HG02623 (cell line): ENCODE results near the gene PLA2G5.

Experiments
- ATAC-seq: cut with Tn5 transposase; IDR thresholded peaks from one replicate; pipeline ENCODE4 v1.9.1; 2021; ENCODE audit warnings: moderate library complexity; ENCODE audit not compliant: unreplicated experiment

The PLA2G5 gene

DNA sequence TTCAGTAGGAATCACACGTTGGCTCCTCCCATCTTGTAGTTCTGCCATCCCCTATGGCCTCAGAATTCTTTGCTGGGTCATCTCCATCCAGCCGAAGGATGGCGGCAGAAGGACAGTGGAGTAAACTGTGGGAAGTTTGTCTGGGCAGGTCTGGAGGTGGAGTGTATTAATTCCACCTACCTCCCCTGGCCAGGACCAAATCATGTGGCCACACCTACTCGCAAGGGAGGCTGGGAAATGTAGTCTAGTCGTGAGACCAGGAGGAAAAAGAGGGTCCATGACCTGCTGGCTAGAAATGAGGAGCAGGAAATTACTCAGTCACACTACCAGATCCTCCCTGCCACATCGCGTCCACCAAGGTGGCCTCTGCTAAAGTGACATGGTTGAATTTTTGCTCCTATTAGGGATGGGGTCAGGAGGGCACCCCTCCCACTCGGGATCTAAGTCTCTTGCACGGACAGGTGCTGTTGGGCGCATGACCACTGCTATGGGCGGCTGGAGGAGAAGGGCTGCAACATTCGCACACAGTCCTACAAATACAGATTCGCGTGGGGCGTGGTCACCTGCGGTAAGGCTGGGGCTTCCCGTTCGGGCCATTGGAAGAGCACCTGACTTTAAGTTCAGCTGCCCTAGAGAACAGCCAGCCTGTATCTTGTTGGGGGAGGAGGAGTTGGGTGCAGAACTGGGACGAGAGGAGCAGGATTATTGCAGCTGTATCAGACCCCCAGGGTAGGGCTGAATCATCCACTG is 19.5 kb downstream of the PLA2G5 start:
- ATAC-seq, result no peak

DNA sequence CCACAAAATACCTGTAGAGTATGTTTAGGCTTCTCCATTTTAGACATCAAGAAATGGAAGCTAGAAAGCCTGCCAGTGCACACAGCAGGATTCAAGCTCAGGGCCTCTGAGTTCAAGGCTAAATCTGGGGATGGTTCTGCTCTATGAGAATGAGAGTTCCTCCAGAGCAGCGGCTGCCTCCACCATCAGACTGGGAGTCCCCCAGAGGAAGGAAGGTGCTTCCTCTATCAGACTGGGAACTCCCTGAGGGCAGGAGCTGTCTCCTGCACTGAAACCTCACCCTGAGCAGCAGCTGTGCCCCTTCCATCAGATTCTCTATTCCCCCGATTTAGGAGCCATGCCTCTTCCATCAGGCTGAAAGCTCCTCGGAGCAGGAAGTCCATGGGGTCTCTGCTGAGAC is 20.1 kb downstream of the PLA2G5 start:
- no peak for ATAC-seq

DNA sequence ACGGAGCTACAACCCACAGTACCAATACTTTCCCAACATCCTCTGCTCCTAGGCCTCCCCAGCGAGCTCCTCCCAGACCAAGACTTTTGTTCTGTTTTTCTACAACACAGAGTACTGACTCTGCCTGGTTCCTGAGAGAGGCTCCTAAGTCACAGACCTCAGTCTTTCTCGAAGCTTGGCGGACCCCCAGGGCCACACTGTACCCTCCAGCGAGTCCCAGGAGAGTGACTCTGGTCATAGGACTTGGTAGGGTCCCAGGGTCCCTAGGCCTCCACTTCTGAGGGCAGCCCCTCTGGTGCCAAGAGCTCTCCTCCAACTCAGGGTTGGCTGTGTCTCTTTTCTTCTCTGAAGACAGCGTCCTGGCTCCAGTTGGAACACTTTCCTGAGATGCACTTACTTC is 20.6 kb downstream of the PLA2G5 start:
- no peak for ATAC-seq

DNA sequence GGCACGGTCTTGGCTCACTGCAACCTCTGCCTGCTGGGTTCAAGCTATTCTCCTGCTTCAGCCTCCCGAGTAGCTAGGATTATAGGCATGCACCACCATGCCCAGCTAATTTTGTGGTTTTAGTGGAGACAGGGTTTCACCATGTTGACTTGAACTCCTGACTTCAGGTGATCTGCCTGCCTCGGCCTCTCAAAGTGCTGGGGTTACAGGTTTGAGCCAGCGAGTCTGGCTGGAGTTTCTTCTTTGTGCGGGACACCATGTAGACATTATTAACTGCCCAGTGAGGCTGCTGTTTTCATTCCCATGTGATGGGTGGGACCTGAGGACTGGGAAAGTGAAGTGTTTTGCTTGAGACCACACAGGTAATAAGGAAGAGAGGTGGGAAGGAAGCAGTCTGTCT is 23.3 kb downstream of the PLA2G5 start:
- ATAC-seq, result no peak

GRCh38 chr1:20093940-20094391 is 24.0 kb downstream of the PLA2G5 start:
- no peak for ATAC-seq

- no peak for ATAC-seq
Observed at GRCh38 chr1:20095564-20096434, 25.8 kb downstream of the PLA2G5 start.

- no peak for ATAC-seq
Observed at GRCh38 chr1:20096840-20097447, 26.9 kb downstream of the PLA2G5 start.

- no peak for ATAC-seq
Observed at GRCh38 chr1:20099533-20099932, 29.5 kb downstream of the PLA2G5 start.

DNA sequence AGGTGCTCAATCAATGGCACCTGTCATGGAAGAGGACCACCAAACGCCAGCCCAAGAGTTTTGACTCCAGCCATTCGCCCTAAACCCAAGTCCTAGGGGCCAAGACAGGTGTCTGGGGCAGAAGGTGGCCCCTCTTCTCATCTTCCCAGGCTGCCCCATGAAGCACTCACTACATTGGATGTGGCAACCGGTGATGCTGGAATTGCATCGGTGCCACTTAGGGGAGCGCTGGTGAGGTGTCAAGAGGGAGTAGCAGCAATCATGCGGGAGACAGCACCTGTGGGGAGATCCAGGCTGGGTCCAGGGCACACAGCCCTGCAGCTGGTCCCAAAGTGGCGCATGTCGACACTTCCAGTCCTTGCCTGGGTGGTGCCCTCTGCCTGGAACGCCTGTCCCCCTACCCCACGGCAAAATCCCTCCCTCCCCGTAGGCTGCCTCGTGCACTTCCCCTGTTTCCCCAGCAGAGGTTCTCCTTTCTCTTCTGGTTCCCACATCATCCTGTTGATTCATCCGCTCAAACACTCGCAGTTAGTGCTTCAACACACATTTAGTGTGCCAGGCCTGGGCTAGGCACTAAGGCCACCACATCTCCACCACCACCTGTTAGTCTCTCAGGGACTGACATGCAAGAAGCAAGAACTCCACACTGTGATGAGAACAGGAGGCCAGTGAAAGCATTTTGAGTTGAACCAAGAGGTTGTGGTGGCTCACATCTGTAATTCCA is 30.8 kb downstream of the PLA2G5 start:
- ATAC-seq, result no peak

DNA sequence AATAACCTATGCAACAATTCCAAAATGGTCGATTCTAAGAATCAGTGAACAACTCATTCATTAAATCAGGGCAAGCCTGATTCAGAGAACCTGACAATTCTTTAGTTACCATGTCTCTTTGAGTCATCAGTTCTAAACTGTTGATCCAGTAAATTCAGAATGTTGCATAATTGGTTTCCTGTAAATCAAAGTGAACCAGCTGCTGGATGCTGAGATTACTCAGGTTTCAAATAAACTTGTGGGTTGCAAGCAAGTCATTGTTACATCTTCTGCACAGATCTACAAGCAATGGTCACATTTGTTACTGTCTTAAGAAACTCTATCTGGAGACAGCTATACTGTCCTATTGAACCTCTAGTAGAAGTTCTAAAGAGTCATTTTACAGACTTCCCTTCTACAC is 32.9 kb downstream of the PLA2G5 start:
- ATAC-seq, result no peak

DNA sequence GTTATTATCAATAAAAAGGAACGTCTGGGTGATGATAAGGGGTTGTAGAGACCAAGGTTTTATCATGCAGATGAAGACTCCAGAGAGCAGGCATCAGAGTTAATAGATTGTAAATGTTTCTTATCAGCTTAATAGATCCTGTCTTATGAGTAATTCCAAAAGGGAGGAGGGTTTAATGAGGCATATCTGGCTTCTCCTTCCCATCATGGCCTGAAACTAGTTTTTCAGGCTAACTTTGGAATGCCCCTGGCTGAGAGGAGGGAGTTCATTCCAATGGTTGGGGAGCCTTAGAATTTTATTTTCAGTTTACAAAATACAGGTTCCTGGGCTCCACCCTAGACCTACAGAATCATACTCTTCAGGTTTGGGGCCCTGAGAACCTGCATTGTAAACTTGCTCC is 35.9 kb downstream of the PLA2G5 start:
- ATAC-seq, result no peak

GRCh38 chr1:20107351-20107750 is 37.4 kb downstream of the PLA2G5 start:
- ATAC-seq, result no peak

DNA sequence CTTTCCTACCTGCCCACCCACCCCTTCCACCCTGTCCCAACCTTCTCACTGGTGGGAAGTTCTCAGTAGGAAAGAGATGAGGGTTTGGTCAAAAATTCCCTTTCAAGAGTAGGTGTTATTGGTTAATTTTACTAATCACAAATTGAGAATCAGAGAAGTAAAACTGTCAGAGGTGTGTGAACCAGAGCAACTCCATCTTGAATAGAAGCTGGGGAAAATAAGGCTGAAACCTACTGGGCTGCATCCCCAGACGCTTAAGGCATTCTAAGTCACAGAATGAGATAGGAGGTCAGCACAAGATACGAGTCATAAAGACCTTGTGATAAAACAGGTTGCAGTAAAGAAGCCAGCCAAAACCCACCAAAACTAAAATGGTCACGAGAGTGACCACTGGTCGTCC is 37.8 kb downstream of the PLA2G5 start:
- no peak for ATAC-seq

DNA sequence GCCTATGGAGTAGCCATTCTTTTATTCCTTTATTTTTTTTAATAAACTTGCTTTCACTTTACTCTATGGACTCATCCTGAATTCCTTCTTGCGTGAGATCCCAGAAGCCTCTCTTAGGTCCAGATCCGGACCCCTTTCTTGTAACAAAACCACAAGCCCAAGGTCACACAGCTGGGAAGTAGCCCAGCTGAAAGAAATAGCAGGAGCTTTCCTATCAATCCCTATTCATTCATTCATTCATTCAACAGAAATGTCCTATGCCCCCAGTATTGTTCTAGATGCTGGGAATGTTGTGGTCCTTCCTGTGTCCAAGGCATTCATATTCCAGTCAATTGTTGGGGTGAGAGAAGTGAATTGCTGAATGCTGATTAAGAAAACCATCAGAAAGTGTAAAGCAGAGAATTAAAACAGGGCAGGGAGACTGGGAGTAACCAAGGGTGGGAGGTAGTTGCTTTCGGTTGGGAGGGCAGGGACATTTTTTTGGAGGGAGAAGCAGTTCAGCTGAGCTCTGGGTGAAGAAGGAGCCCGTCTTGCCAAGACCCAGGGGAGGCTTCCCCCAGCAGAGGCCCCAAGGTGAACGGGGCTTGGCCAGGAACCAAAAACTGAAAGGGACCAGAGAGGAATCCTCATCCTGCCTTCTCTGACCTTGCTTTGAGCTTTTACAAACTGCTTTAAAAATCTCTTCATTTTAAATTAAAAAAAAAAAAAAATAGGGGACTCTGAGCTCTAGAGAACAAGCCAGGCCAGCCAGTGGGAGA is 38.6 kb downstream of the PLA2G5 start:
- no peak for ATAC-seq

DNA sequence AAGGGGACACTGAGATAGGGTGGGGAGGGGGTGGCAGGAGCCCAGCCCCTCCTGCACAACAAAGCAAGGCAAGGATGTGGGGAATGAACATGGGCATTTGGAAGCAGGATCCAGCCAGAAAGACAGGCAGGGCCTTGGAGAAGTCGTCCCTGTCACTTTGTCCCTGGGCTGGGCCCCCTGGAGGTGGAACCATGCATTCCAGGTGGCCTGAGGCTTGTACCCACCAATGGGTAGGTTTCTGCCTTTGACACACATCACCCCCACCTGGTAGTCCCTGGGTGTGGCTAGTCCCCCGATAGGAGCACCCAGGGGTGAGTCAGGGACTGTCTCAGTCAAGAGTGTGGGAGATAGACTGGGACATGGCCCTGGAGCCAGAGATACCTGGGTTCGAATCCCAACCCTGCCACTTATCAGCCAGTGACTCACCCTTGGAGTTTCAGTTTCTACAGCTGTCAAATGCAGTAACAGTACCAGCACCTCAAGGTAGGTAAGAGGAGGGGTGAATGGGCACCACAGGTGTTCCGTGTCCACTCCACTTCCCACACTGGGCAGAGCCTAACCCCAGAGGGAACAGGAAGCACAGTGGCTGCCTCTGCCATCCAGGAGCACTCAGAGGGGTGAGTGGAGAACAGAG is 39.3 kb downstream of the PLA2G5 start:
- no peak for ATAC-seq

DNA sequence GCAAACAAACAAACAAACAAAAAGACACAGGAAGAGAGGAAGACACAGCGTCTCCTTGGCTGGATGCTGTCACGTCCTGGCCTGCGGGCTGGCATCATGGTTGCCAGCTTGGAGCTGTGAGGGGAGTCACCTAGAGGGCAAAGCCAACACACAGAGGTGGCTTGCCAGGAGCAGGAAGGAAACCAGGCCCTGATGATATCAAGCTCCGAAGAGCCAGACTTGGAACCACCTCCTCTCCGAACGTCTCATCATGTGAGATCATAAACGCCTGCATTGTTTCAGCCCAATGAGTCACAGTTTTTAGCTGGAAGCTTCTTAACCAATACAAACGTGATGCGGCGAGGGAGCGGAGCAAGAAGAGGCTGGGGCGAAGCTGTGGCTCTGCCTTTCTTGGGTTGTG is 40.7 kb downstream of the PLA2G5 start:
- ATAC-seq, result no peak

DNA sequence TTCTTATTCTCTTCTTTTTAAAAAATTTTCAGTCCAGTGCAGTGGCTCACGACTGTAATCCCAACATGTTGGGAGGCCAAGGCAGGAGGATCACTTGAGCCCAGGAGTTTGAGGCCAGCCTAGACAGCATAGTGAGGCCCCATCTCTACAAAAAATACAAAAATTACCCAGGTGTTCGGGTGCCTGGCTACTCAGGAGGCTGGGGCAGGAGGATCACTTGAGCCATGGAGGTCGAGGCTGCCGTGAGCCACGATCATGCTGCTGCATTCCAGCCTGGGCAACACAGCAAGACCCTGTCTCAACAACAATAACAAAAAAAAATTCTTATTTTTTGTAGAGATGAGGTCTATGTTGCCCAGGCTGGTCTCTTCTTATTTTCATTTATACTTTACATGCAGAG is 41.5 kb downstream of the PLA2G5 start:
- no peak for ATAC-seq

DNA sequence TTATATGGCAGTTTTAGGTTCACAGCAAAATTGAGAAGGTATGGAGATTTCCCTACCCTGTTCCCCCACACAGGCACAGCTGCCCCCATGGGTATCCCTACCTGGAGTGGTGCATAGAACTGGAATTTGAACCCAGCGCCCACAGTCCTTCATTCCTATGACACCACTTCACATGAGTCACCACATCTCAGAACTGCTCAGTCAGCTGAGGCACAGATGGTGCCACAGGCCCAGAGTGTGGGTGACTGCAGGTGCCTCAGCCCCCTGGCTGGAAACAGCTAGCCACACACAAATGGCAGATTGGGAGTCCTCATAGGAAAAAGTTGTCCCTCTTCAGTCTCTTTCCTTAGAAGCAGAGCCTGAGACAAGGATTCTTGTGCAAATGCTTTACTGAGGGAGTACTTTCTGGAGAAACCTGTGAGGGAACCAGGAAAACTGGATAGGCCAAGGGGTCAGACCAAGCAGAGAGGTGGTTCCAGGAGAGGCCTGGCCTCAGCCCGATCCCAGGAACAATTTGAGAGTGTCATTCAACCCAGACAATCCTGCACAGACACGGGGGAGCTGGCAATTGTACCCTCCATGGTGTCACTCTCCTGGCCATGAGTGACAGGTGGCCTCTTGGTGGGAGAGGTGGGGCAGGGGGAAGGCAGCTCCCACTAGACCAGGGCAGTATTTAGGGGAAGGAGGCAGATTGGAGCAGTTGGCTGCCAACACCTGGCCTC is 42.4 kb downstream of the PLA2G5 start:
- no peak for ATAC-seq

GRCh38 chr1:20114021-20114648 is 44.1 kb downstream of the PLA2G5 start:
- no peak for ATAC-seq
